Measurements from ENCODE around the gene ZNF331. TPM values are rescaled to one million over a fixed set of nuclear protein-coding genes. Genes with fewer than 3 reads are reported as not detected.

The ZNF331 gene
- total and polyA plus RNA-seq, 2 of the 4 experiments (the other 2 are of a cell fraction), result 6.6 to 11.1 TPM

GRCh38 chr19:53597023-53597422 is 59.1 kb downstream of the ZNF331 start:
- no peaks in the 10 kb centered on the region for H3K27me3 ChIP-seq (ENCODE audit: control insufficient read depth, insufficient read depth, low read length)
- TF ChIP-seq FOS (IDR thresholded peaks at IDR 0.05; ENCODE audit: low read depth, low read length), result no peak
- TF ChIP-seq SMC3 (IDR thresholded peaks at IDR 0.05; ENCODE audit: low read depth, low read length), result no peak
- no peak for TF ChIP-seq MXI1 (IDR thresholded peaks at IDR 0.05; ENCODE audit: borderline replicate concordance, low read depth, low read length)
- no peak for TF ChIP-seq POLR2A (IDR thresholded peaks at IDR 0.05; ENCODE audit: low read depth, low read length)
- no peak for TF ChIP-seq USF2 (IDR thresholded peaks at IDR 0.05; ENCODE audit: low read depth, low read length)
- TF ChIP-seq RCOR1 (IDR thresholded peaks at IDR 0.05; ENCODE audit: insufficient replicate concordance, low read length), result no peak
- no peak for TF ChIP-seq RAD21 (IDR thresholded peaks at IDR 0.05; ENCODE audit: low read length)
- no peak for TF ChIP-seq CTCF (conservative IDR thresholded peaks at IDR 0.05; ENCODE audit: low read depth, low read length)
- no peak for TF ChIP-seq CEBPB (IDR thresholded peaks at IDR 0.05; ENCODE audit: low read depth, low read length)
- no peak for TF ChIP-seq BHLHE40 (IDR thresholded peaks at IDR 0.05; ENCODE audit: low read depth, low read length)
- H2AFZ ChIP-seq (replicated peaks; ENCODE audit: low read length, poor library complexity), result no peak overlapping the region
- DNase-seq (no peak), ATAC-seq (ENCODE audit: low read depth) (no peak)
- in situ Hi-C loops (cut with MboI; ENCODE audit: low sequenced_read_pairs), result no loop called here
- no peak overlapping the region for H4K5ac ChIP-seq (ENCODE audit: low read depth, low read length)
- no peak overlapping the region for H3K18ac ChIP-seq (ENCODE audit: low read depth, low read length)
- no peak overlapping the region for H3K9ac ChIP-seq (ENCODE audit: low read depth, low read length)
- no peak overlapping the region for H2AK9ac ChIP-seq (replicated peaks; ENCODE audit: low read depth, low read length, poor library complexity)
- H3K36me3 ChIP-seq (ENCODE audit: control insufficient read depth, insufficient read depth, low read length), result no peaks in the 10 kb centered on the region
- dilution Hi-C loops (cut with HindIII; ENCODE audit: low sequenced_read_pairs, unreplicated experiment), result no loop called here
- ChIA-PET POLR2A (ENCODE audit: unreplicated experiment) (interaction anchor here (0.6 kb wide), 1 partner anchor 35 kb away, joined by 16 read pairs; the partner anchor contains the start of gene DPRX), CTCF (no interaction called here)
- H2BK15ac ChIP-seq (ENCODE audit: low read depth, low read length), result no peak overlapping the region
- H3K9me1 ChIP-seq (ENCODE audit: insufficient read depth, low read length), result no peaks in the 10 kb centered on the region
- no peak overlapping the region for H3K4me3 ChIP-seq (ENCODE audit: insufficient read depth, low read depth, low read length)
- no peak overlapping the region for H3K14ac ChIP-seq (replicated peaks; ENCODE audit: low read depth, low read length)
- H3K4ac ChIP-seq (ENCODE audit: low read depth, low read length), result no peak overlapping the region
- H3K9me3 ChIP-seq (ENCODE audit: control insufficient read depth, insufficient read depth, low read length), result peaks cover 24% of the 10 kb centered on the region
- no peak overlapping the region for H4K8ac ChIP-seq (ENCODE audit: low read depth in 2 of 2, low read length in 2 of 2)
- H3K27ac ChIP-seq (ENCODE audit: insufficient read depth, low read length), result no peak overlapping the region
- H3K4me1 ChIP-seq (ENCODE audit: control insufficient read depth, insufficient read depth, low read length), result no peaks in the 10 kb centered on the region
- WGBS, 2 experiments (ENCODE audit: extremely low coverage in 2 of 2, insufficient read length in 1 of 2), result 40% methylated on average over 1 of the region's 12 CpGs; no CpG with 5 or more reads in 1 of the 2 experiments
- intact Hi-C loops (cut with micrococcal nuclease), result no loop called here
- H4K91ac ChIP-seq (ENCODE audit: insufficient read depth, low read depth, low read length), result no peak overlapping the region
- H3K79me1 ChIP-seq (ENCODE audit: low read depth in 1 of 2, low read length in 2 of 2), result no peaks in the 10 kb centered on the region
- H4K20me1 ChIP-seq (ENCODE audit: insufficient read depth, low read length), result no peaks in the 10 kb centered on the region
- no peak overlapping the region for H3K56ac ChIP-seq (ENCODE audit: extremely low read depth, insufficient read depth, low read length)
- no peak overlapping the region for H2BK120ac ChIP-seq (ENCODE audit: low read depth, low read length)
- H3K4me2 ChIP-seq (ENCODE audit: low read depth, low read length), result no peak overlapping the region
- no peak overlapping the region for H2BK5ac ChIP-seq (ENCODE audit: low read depth, low read length, poor library complexity, severe bottlenecking)
- BruUV-seq (replicated peaks), result no TSS peak
- no peak overlapping the region for H2BK20ac ChIP-seq (ENCODE audit: low read depth, low read length)
- no peak overlapping the region for H3K23ac ChIP-seq (ENCODE audit: low read depth, low read length)
- H2AK5ac ChIP-seq (ENCODE audit: low read depth, low read length), result no peak overlapping the region

Measured in IMR-90 (cell line).